ENCODE data around the gene SCUBE3. TPM values are rescaled to one million over a fixed set of nuclear protein-coding genes. Genes with fewer than 3 reads are reported as not detected.

The SCUBE3 gene
- total RNA-seq, 4 donors from 2014 or later: 0.37 to 0.68 (median 0.52) TPM

GRCh38 chr6:35190306-35190705 lies 23.4 kb upstream of the SCUBE3 start:
- Histone ChIP-seq H3K9me3 (no peaks in the 10 kb centered on the region), H3K36me3 (no peaks in the 10 kb centered on the region), H3K27me3 (no peaks in the 10 kb centered on the region), H3K27ac (no peak overlapping the region), H3K4me1 (no peaks in the 10 kb centered on the region), H3K4me3 (no peak overlapping the region)
- no peak for DNase-seq
- in situ Hi-C loops (cut with MboI; ENCODE audit: low pct_ligation_motif_present in 1 of 4, low pct_unique_long_range_greater_than_20kb in 1 of 4, low sequenced_read_pairs in 3 of 4): no loop called here
- TF ChIP-seq EP300 (IDR thresholded peaks at IDR 0.05; ENCODE audit: low read depth) (no peak), POLR2A (IDR thresholded peaks at IDR 0.05) (no peak), POLR2AphosphoS5 (IDR thresholded peaks at IDR 0.05) (no peak), CTCF (IDR thresholded peaks at IDR 0.05) (no peak)
- intact Hi-C loops (cut with DNase I; ENCODE audit: low total_unique reads): no loop called here

DNA sequence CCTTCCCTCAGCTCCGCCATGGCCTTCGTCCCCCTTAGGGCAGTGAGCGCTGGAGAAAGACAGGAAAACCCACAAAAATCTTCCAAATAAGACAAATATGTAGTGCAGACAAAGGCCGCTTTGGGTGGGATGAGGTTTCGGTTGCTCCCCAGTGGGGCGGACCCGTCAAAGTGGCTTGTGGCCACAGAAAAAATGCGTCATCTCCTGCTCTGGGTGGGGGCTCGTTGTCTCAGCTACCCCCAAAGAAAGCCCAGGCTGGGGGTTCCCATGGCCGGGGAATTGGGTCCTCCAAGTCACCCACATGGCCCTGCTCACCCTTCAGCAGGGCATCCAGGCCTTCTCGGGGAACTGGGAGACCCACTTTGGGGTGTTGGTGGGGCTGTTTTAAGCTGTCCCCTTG lies 21.9 kb upstream of the SCUBE3 start:
- intact Hi-C loops (cut with DNase I; ENCODE audit: low total_unique reads): no loop called here
- 88% methylated on average over 11 of the region's 11 CpGs; no CpG with 5 or more reads in 1 of the 2 donors for WGBS, 2 donors (ENCODE audit: low coverage in 1 of 2)
- Histone ChIP-seq H3K27ac (no peak overlapping the region), H3K4me1 (no peaks in the 10 kb centered on the region), H3K36me3 (no peaks in the 10 kb centered on the region), H3K4me3 (no peak overlapping the region), H3K9me3 (no peaks in the 10 kb centered on the region), H3K27me3 (no peaks in the 10 kb centered on the region)
- in situ Hi-C loops (cut with MboI; ENCODE audit: low pct_ligation_motif_present in 1 of 4, low pct_unique_long_range_greater_than_20kb in 1 of 4, low sequenced_read_pairs in 3 of 4): no loop called here
- TF ChIP-seq POLR2AphosphoS5 (IDR thresholded peaks at IDR 0.05) (no peak), EP300 (IDR thresholded peaks at IDR 0.05; ENCODE audit: low read depth) (no peak), POLR2A (IDR thresholded peaks at IDR 0.05) (no peak), CTCF (IDR thresholded peaks at IDR 0.05) (no peak)
- DNase-seq: no peak

DNA sequence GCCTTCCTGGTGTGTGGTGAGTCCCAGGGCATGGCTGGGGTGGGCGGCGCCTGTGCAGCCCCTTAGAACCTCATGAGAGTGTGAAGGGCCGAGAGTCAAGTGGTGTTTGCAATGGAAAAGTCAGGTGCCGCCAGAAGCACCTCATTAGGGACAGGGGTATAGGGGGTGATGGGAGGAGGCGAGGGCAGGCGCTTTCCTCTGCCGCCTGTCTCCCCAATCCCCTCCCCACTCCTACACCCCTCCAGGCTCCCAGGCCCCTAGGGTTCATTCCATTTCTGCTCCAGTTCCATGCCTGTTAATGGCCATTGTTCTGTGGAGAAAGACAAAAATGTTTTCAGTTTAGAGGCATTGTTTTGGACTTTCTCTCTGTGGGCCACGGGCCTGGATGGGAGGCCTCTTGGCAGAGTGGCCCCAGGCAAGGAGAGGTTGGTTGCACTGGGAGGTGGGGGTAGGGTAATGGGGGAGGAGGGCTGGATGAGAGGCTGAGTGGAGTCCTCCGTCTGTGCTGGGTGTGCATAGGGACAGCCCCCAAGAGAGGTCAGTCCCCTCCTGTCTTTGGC lies 21.4 kb upstream of the SCUBE3 start:
- TF ChIP-seq CTCF (IDR thresholded peaks at IDR 0.05) (no peak), POLR2AphosphoS5 (IDR thresholded peaks at IDR 0.05) (no peak), EP300 (IDR thresholded peaks at IDR 0.05; ENCODE audit: low read depth) (no peak), POLR2A (IDR thresholded peaks at IDR 0.05) (no peak)
- H3K27ac ChIP-seq: no peak overlapping the region
- no peaks in the 10 kb centered on the region for H3K4me1 ChIP-seq
- H3K4me3 ChIP-seq: no peak overlapping the region
- peaks cover 5% of the 10 kb centered on the region for H3K27me3 ChIP-seq
- intact Hi-C loops (cut with DNase I; ENCODE audit: low total_unique reads): no loop called here
- WGBS, 2 donors (ENCODE audit: low coverage in 1 of 2): 80 to 82% methylated on average over 1 to 9 of the region's 9 CpGs
- in situ Hi-C loops (cut with MboI; ENCODE audit: low pct_ligation_motif_present in 1 of 4, low pct_unique_long_range_greater_than_20kb in 1 of 4, low sequenced_read_pairs in 3 of 4): no loop called here
- no peaks in the 10 kb centered on the region for H3K36me3 ChIP-seq
- H3K9me3 ChIP-seq: no peaks in the 10 kb centered on the region
- no peak for DNase-seq

DNA sequence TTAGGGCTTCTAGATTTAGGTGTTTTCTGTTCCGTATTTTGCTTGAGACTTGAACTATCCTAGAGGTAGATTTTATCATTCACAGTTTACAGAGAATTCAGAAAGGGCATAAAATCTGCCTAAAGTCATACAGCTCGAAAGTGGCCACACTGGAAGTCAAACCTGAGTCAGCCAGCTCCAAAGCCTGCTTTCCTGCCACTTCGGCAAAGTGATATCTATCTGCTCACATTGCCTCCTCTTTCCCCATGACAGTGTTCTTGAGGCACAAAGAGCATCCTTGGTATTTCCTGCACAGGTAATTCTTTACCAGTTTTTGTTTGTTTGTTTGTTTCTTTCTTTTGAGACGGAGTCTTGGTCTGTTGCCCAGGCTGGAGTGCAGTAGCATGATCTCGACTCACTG lies 19.4 kb upstream of the SCUBE3 start:
- TF ChIP-seq POLR2A (IDR thresholded peaks at IDR 0.05) (no peak), CTCF (IDR thresholded peaks at IDR 0.05) (no peak), POLR2AphosphoS5 (IDR thresholded peaks at IDR 0.05) (no peak), EP300 (IDR thresholded peaks at IDR 0.05; ENCODE audit: low read depth) (no peak)
- H3K36me3 ChIP-seq: no peaks in the 10 kb centered on the region
- peaks cover 0 to 3% of the 10 kb centered on the region in 2 donors for H3K9me3 ChIP-seq
- peaks cover 10% of the 10 kb centered on the region for H3K27me3 ChIP-seq
- no peak overlapping the region for H3K27ac ChIP-seq
- in situ Hi-C loops (cut with MboI; ENCODE audit: low pct_ligation_motif_present in 1 of 4, low pct_unique_long_range_greater_than_20kb in 1 of 4, low sequenced_read_pairs in 3 of 4) (no loop called here), intact Hi-C loops (cut with DNase I; ENCODE audit: low total_unique reads) (no loop called here)
- DNase-seq: no peak
- H3K4me1 ChIP-seq: no peaks in the 10 kb centered on the region
- 81 to 86% methylated on average over 4 to 5 of the region's 5 CpGs for WGBS, 2 donors (ENCODE audit: low coverage in 1 of 2)
- no peak overlapping the region for H3K4me3 ChIP-seq
